ENCODE results near the gene SMIM29.

SMIM29 gene

DNA sequence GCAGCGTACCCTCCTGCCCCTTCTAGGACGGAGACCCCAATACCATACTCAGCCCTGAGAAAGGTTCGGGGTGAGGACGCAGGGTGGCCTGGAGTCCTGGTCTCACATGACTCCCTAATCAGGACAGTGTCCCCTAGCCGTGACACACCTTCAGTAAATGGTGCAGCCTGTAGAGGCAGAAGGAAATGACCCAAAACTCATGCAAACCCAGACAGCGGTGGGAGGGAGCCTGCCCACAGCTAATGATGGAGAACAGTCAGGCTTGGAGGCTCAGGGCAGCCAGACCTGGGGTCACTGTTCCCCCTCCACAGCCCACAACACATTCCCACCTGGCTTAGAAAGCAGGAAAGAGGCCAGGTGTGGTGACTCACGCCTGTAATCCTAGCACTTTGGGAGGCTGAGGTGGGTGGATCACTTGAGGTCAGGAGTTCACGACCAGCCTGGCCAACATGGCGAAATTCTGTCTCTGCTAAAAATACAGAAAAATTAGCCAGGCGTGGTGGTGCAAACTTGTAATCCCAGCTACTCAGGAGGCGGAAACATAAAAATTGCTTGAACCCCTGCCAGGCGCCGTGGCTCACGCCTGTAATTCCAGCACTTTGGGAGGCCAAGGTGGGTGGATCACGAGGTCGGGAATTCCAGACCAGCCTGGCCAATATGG, 20.9 kb downstream of the SMIM29 start:
- in situ Hi-C loops (cut with MboI; ENCODE audit: low sequenced_read_pairs): no loop called here

GRCh38 chr6:34226731-34227586, 21.8 kb downstream of the SMIM29 start:
- in situ Hi-C loops (cut with MboI; ENCODE audit: low sequenced_read_pairs): no loop called here

GRCh38 chr6:34226066-34226465, 22.7 kb downstream of the SMIM29 start:
- in situ Hi-C loops (cut with MboI; ENCODE audit: low sequenced_read_pairs): no loop called here

DNA sequence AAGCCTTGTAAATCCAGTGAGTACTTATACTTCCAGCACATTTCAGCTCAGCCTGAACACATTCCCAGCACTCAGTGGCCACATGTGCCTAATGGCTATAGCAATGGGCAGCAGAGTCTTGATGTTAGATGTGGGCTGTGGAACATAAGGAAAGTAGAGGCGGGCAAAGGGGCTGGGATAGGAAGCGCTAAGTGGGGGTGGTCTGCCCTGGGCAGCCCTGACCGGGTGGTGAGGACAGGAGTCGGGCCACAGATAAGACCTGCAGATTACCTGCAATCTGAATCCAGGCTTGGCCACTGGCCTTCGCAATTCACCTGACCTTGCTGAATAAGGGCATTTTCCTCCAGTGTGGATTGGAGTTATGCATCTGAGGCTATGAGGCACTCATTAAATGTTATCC, 23.3 kb downstream of the SMIM29 start:
- in situ Hi-C loops (cut with MboI; ENCODE audit: low sequenced_read_pairs): no loop called here

DNA sequence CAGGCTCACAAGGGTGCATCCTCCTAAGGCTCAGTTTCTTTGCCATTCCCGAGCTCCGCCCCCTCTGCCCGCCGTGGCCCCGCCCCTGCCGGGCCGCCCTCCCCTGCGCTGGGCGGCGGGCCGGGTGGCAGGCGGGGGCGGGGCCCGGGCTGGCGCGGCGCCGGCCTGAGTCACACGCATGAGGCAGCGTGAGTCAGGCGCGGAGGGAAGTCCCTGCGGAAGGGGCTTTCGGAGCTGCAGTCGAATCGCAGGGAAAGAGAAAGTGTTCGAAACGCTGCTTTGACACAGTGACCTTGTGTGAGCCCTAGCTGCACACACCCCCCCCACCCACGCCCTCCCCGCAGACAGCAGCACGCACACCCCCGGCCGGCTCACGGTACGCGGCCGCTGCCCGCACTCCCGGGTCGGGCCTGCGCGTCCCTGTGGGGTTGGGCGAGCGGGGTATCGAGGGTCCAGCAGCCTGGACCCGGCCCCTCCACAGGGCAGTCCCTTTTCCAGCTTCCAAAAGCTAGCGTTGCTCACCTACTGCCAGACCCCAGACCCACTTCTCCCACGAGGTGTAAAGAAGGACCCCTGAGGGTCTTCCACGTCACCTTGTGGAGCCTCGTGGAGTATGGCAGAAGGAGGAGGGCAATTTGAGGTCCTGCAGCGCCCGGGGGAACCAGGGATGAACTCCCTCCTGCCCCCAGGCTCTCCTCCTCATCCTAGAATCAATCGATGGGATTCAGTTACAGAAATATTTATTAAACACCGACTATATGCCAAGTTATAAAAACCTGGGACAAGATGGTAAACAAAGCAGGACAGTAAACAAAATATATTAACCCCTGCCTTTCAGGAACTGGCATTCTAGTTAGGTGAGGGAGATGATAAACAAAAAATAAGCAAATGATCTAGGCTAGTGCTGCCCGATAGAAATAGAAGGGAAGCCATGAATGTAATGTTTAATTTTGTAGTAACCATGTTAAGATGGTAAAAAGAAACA, 24.6 kb downstream of the SMIM29 start:
- in situ Hi-C loops (cut with MboI; ENCODE audit: low sequenced_read_pairs): no loop called here

DNA sequence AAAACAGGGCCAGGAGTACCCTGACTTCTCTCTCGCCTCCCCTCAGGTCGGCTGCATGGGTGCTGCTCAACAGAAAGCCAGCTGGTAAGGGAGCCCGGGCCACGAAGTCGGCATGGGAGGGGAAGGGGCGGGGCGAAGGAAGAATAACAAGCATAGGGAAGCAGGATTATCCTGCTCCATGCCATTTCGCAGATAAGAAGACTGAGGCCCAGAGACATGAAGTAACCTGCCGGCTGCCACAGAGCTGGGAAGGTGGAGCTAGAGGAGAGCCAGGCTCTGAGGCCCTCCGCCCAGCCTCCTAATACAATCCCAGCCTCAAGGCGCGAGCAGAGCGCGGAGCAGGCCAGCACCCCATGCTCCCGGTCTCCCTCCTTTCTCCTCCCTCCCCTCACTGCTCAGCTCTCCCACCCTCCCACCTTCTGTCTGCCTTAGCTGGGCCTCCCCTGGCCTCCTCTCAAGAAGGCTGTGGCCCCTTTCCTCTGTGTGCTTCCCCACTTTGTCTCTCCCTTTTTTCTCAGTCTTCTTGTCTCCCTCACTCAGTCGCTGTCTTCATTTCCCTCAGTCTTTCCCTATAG, 25.3 kb downstream of the SMIM29 start:
- in situ Hi-C loops (cut with MboI; ENCODE audit: low sequenced_read_pairs): no loop called here

DNA sequence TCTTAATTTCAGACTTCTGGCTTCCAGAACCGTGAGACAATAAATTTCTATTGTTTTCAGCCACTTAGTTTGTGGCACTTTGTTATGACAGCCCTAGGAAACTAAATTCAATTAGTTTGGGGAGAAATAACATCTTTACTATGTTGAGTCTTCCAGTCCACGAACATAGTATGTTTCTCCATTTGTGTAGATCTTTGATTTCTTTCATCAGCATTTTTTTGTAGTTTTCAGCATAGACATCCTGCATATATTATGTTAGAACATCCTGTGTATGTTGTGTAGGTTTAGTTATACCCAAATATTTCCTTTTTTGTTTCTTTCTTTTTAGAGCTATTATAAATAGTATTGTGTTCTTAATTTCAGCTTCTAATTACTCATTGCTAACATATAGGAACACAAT, 30.1 kb downstream of the SMIM29 start:
- in situ Hi-C loops (cut with MboI; ENCODE audit: low sequenced_read_pairs): no loop called here

DNA sequence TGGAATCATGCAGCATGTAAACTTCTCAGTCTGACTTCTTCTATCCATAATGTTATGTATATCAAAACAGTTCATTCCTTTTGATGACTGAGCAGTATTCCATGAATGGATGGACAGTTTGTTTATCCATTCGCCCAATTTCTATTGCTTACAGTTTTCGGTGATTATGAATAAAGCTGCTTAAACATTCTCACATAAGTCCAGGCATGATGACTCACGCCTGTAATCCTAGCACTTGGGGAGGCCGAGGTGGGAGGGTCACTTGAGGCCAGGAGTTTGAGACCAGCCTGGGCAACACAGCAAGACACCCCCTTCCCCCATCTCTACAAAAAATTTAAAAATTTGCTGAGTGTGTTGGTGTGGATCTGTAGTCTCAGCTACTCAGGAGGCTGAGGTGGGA, 35.0 kb downstream of the SMIM29 start:
- in situ Hi-C loops (cut with MboI; ENCODE audit: low sequenced_read_pairs): no loop called here

DNA sequence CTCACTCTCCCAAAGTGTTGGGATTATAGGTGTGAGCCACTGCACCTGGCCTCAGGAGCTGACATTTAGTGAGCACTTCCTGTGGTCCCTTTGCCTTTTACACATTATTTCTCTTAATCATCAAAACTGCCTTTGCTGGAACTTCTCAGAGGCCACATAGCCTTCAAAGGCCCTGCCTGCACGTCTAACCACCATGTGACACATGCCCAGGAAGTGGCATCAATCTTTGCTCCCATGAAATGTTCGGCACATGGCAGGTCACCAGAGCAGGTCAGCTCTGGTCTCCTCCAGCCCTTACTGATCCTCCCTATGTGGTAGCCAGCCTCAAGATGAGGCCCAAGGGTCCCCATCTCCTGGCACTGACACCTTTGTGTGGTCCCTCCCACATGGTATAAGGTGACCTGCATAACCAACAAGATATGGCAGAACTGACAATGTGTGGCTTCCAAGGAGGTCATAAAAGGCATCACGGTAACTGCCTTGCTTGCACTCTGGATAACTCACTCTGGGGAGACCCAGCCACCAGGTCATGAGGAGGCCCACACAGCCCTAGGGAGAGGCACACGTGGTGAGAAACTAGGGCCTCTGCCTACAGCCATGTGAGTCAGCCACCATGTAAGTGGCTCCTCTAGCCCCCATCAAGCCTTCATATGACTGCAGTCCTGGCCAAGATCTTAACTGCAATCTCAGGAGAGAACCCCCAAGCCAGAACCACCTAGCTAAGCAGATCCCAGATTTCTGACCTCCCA, 40.9 kb downstream of the SMIM29 start:
- in situ Hi-C loops (cut with MboI; ENCODE audit: low sequenced_read_pairs): no loop called here

GRCh38 chr6:34206726-34207125, 42.1 kb downstream of the SMIM29 start:
- in situ Hi-C loops (cut with MboI; ENCODE audit: low sequenced_read_pairs): no loop called here

DNA sequence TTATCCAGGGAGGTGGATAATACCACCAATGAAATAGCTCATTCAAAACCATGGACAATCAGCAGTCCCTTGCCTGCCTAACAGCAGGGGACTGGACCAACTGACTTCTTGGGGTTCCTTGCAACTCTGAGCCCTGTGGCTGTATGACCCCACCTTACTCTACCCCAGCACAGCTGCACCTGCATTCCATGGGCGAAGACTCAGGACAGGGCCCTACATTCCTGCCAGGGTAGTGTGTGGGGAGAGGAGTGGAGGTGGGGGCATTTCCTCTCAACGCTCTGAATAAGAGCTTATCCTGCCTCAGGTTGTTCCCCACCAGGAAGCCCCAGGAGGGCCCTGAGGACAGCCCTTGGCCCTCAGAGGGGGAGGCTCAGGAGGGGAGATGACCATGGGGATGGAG, 42.9 kb downstream of the SMIM29 start:
- in situ Hi-C loops (cut with MboI; ENCODE audit: low sequenced_read_pairs): no loop called here

DNA sequence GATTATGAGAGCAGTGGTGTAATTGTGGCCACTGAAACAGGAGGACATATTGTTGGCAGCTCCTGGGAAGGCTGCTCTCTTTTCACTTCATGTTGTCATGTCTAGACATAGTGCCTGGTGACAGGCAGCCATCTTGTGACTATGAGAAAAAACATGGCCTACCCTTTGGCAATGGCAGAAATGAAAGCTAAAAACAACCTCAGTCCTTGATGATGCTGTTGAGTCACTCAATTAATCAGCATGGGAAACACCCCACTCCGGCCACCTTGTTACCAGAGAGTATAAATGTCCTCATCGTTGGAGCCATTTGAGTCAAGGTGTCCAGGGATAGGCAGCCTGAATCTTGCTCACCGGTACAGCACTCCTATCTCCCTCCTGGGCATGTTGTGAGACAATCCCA, 43.3 kb downstream of the SMIM29 start:
- in situ Hi-C loops (cut with MboI; ENCODE audit: low sequenced_read_pairs): no loop called here

DNA sequence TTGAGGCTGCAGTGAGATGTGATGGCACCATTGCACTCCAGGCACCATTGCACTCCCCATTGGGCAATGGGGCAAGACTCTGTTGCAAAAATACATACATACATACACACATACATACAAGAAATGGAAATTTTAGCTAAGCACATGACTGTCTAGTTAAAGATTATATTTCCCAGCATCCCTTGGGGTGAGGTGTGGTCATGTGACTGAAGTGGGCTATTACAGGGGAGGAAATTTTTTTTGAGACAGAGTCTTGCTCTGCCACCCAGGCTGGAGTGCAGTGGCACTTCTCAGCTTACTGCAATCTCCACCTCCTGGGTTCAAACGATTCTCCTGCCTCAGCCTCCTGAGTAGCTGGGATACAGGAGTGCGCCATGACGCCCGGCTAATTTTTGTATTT, 44.1 kb downstream of the SMIM29 start:
- in situ Hi-C loops (cut with MboI; ENCODE audit: low sequenced_read_pairs): no loop called here

GRCh38 chr6:34202329-34203201, 46.2 kb downstream of the SMIM29 start:
- in situ Hi-C loops (cut with MboI; ENCODE audit: low sequenced_read_pairs): no loop called here

DNA sequence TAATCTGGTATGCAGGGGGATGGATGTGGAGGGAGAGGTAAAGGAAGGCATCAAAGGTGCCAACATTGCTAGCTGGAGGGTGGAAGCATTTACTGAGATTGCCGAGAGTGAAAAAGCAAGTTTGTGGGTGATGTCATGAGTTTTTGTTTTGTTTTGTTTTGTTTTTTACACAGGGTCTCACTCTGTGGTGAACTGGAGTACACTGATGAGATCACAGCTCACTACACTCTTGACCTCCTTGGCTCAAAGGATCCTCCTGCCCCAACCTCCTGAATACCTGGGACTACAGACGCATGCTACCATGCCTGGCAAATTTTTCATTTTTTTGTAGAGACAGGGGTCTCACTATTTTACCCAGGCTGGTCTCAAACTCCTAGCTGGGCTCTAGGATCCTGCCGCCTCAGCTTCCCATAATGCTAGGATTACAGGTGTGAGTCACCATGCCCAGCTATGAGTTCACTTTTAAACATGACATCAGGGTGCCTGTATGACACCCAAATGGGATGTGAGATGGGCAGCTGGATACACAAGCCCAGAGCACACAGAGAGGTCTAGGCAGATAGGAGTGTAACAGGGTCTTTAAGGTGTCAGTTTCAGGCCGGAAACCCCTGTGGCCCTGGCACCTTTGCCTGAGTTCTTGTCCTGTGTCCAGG, 47.2 kb downstream of the SMIM29 start:
- in situ Hi-C loops (cut with MboI; ENCODE audit: low sequenced_read_pairs): no loop called here

DNA sequence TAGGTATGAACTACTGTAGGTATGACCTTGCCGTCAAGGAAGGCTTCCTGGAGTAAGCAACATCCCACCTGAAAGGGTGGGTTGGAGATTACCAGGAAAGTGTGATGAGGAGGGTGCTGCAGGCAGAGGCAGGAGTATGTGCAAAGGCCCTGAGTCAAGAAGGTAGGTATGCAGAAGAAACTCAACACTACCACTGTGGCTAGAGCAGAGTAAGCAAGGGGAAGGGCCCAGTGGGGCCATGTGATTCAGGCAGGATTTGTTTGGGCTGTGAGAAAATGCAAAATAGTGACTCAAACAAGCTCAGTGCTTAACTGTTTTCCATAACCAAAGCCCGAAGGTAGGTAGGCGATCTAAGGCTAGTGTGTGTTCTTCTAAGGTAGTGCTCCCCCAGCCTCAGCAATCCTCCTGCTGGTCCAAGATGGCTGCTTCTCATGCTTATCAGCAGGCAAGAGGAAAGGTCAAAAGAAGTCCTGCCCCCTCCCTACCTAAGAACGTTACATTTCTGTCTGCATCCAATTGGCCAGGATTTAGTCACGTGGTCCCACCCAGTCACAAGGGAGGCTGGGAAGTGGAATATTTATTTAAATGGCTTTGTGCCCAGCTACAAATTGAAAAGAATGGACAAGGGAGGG, 48.4 kb downstream of the SMIM29 start:
- in situ Hi-C loops (cut with MboI; ENCODE audit: low sequenced_read_pairs): no loop called here

- in situ Hi-C loops (cut with MboI; ENCODE audit: low sequenced_read_pairs): loop anchor here (10.0 kb wide), 1 partner anchor 218 kb away; no protein-coding TSS in a partner anchor
Measured at GRCh38 chr6:34196833-34197195, 52.0 kb downstream of the SMIM29 start.

Data from HL-60/S4 (cell line).